NCI-H1436 treated with DMSO at 0.1 percent for 48 hours (cell line): ENCODE measurements around the gene SENP1.

ENCODE experiments used
- DNase-seq: peaks from one replicate; lab custom pipeline; 2025; lab: John Stamatoyannopoulos, UW

The SENP1 gene

GRCh38 chr12:48017921-48018617 is 87.8 kb downstream of the SENP1 start:
- DNase-seq: no peak

- DNase-seq: no peak
Observed at GRCh38 chr12:48017496-48017895, 88.4 kb downstream of the SENP1 start.

GRCh38 chr12:48016373-48017020 is 89.4 kb downstream of the SENP1 start:
- no peak for DNase-seq

- no peak for DNase-seq
Observed at GRCh38 chr12:48015954-48016353, 89.9 kb downstream of the SENP1 start.

GRCh38 chr12:48015129-48015528 is 90.8 kb downstream of the SENP1 start:
- DNase-seq: no peak

GRCh38 chr12:48013287-48013686 is 92.6 kb downstream of the SENP1 start:
- DNase-seq: no peak

GRCh38 chr12:48012070-48012469 is 93.8 kb downstream of the SENP1 start:
- no peak for DNase-seq

- DNase-seq: no peak
Observed at GRCh38 chr12:48010366-48010970, 95.4 kb downstream of the SENP1 start.

- DNase-seq: no peak
Observed at GRCh38 chr12:48009471-48009870, 96.4 kb downstream of the SENP1 start.

GRCh38 chr12:48008950-48009349 is 96.9 kb downstream of the SENP1 start:
- DNase-seq: no peak

GRCh38 chr12:48008349-48008748 is 97.5 kb downstream of the SENP1 start:
- no peak for DNase-seq

- no peak for DNase-seq
Observed at GRCh38 chr12:48007206-48007605, 98.7 kb downstream of the SENP1 start.

GRCh38 chr12:48005750-48006021 is 100.2 kb downstream of the SENP1 start:
- no peak for DNase-seq

GRCh38 chr12:48005001-48005749 is 100.7 kb downstream of the SENP1 start:
- no peak for DNase-seq

- no peak for DNase-seq
Observed at GRCh38 chr12:48004053-48004941, 101.6 kb downstream of the SENP1 start, which contains the start of gene COL2A1. Gene COL2A1 (minus strand): TSS chr12:48004476. CDS start chr12:48004321, 155 bp downstream.

- no peak for DNase-seq
Observed at GRCh38 chr12:48003226-48004052, 102.4 kb downstream of the SENP1 start.

GRCh38 chr12:48002773-48003218 is 103.1 kb downstream of the SENP1 start:
- DNase-seq: no peak

GRCh38 chr12:48002414-48002730 is 103.5 kb downstream of the SENP1 start:
- DNase-seq: no peak

GRCh38 chr12:48001505-48002413 is 104.1 kb downstream of the SENP1 start:
- DNase-seq: no peak
